HCT116 (cell line): Measurements from ENCODE around the gene ATPAF1. TPM values are rescaled to one million over a fixed set of nuclear protein-coding genes. Genes with fewer than 3 reads are reported as not detected.

Source experiments
- ATAC-seq: fragments of 200-7000 bp; cut with Tn5 transposase; 2 replicates; pipeline ENCODE4 v1.9.1; 2020; ENCODE audit warnings: mild to moderate bottlenecking, moderate library complexity
- BruUV-seq: library from RNA; stranded (reverse); fragments of 400-500 nt; replicated peaks from 2 replicates; lab custom pipeline; 2021; lab: Mats Ljungman, UMichigan
- CTCF ChIA-PET: fragments of 300-600 bp; sonication (Branson Sonifier 250); formaldehyde crosslinking; loops from one replicate; lab custom pipeline; 2021; ENCODE audit warnings: antibody characterized with exemption; lab: Charles Lee
- POLR2A ChIA-PET: fragments of 300-600, 350-600 bp; sonication (Branson Sonifier 250); formaldehyde crosslinking; loops from one replicate; lab custom pipeline; 2021; ENCODE audit warnings: antibody characterized with exemption; lab: Charles Lee
- RAD21 ChIA-PET, 2 experiments: fragments of 300-600 bp; sonication (Branson Sonifier 250); formaldehyde crosslinking; loops; one replicate each; lab custom pipeline; 2023; ENCODE audit warnings: low total read pairs in 2 of 2; ENCODE audit not compliant: uncharacterized antibody in 2 of 2, unreplicated experiment in 2 of 2, low non-redundant PET in 1 of 2; lab: Charles Lee
- DNase-seq: peaks from one replicate; pipeline ENCODE4 v3.0.0-alpha.2; 2010; ENCODE audit warnings: low read depth, low spot score
- H2AFZ ChIP-seq: fragments of 200-600 bp; shearing (Covaris generic), sonication (generic); 2 replicates; pipeline ENCODE4 v1.6.1; 2017; ENCODE audit warnings: low read depth, mixed run types, mixed read lengths, antibody characterized with exemption, low read length; ENCODE audit not compliant: poor library complexity, severe bottlenecking
- H3K27ac ChIP-seq: 2 replicates; pipeline ENCODE4 v1.5.1; 2012; ENCODE audit warnings: low read depth, low read length
- H3K27me3 ChIP-seq: fragments of 200-600 bp; sonication (generic); 2 replicates; pipeline ENCODE4 v1.6.1; 2016; ENCODE audit warnings: mixed run types, low read length, mixed read lengths; ENCODE audit not compliant: insufficient read depth
- H3K36me3 ChIP-seq, 2 experiments: fragments of 200-500 bp in 1 of 2; fragments of 200-600 bp in 1 of 2; sonication (Bioruptor generic) in 1 of 2; sonication (generic) in 1 of 2; 2 replicates each; pipeline versions ENCODE4 v1.5.1 to v1.6.1; 2014 to 2016; ENCODE audit warnings: low read length in 2 of 2, inconsistent platforms in 1 of 2, mixed read lengths in 1 of 2, mixed run types in 1 of 2; ENCODE audit not compliant: insufficient read depth in 2 of 2, control insufficient read depth in 1 of 2
- H3K4me1 ChIP-seq, 2 experiments: fragments of 200-600 bp in 1 of 2; sonication (generic) in 1 of 2; 2 replicates each; pipeline versions ENCODE4 v1.5.1 to v1.6.1; 2012 to 2017; ENCODE audit warnings: low read length in 2 of 2, inconsistent platforms in 1 of 2, mild to moderate bottlenecking in 1 of 2, mixed read lengths in 1 of 2, mixed run types in 1 of 2, moderate library complexity in 1 of 2; ENCODE audit not compliant: insufficient read depth in 2 of 2, control insufficient read depth in 1 of 2
- H3K4me2 ChIP-seq: fragments of 200-600 bp; sonication (generic); 2 replicates; pipeline ENCODE4 v1.6.1; 2017; ENCODE audit warnings: mixed run types, low read length, mixed read lengths
- H3K4me3 ChIP-seq, 2 experiments: fragments of 200-600 bp in 1 of 2; sonication (generic) in 1 of 2; replicated peaks in 1 of 2; 2 replicates each; pipeline ENCODE4 v1.5.1; 2011 to 2016; ENCODE audit warnings: low read length in 2 of 2, control low read depth in 1 of 2, low read depth in 1 of 2, mild to moderate bottlenecking in 1 of 2, mixed read lengths in 1 of 2, mixed run types in 1 of 2
- H3K79me2 ChIP-seq: fragments of 200-600 bp; sonication (generic); 2 replicates; pipeline ENCODE4 v1.6.1; 2017; ENCODE audit warnings: mild to moderate bottlenecking, mixed run types, low read length, moderate library complexity, mixed read lengths; ENCODE audit not compliant: insufficient read depth
- H3K9ac ChIP-seq: fragments of 200-600 bp; sonication (generic); 2 replicates; pipeline ENCODE4 v1.6.1; 2016; ENCODE audit warnings: low read length, mixed read lengths
- H3K9me2 ChIP-seq: fragments of 200-600 bp; sonication (generic), shearing (Covaris generic); 2 replicates; pipeline ENCODE4 v1.6.1; 2017; ENCODE audit warnings: mixed run types, mild to moderate bottlenecking, moderate library complexity; ENCODE audit not compliant: insufficient read depth
- H3K9me3 ChIP-seq, 2 experiments: fragments of 200-500 bp in 1 of 2; fragments of 200-600 bp in 1 of 2; sonication (Bioruptor generic) in 1 of 2; sonication (generic) in 1 of 2; 2 replicates each; pipeline ENCODE4 v1.6.1; 2014 to 2017; ENCODE audit warnings: low read length in 2 of 2, mixed read lengths in 2 of 2, inconsistent platforms in 1 of 2, low read depth in 1 of 2, mild to moderate bottlenecking in 1 of 2, mixed run types in 1 of 2, moderate library complexity in 1 of 2; ENCODE audit not compliant: control insufficient read depth in 1 of 2, insufficient read depth in 1 of 2
- H4K20me1 ChIP-seq: fragments of 200-600 bp; sonication (generic), shearing (Covaris generic); 2 replicates; pipeline ENCODE4 v1.6.1; 2017; ENCODE audit warnings: mixed run types, mild to moderate bottlenecking, moderate library complexity; ENCODE audit not compliant: insufficient read depth
- ATF3 ChIP-seq: IDR thresholded peaks from 2 replicates; pipeline ENCODE4 v1.6.1; 2012
- CBX3 ChIP-seq: IDR thresholded peaks from 2 replicates; pipeline ENCODE4 v1.6.1; 2012; ENCODE audit warnings: low read depth
- CEBPB ChIP-seq: IDR thresholded peaks from 2 replicates; pipeline ENCODE4 v1.6.1; 2012; ENCODE audit warnings: low read depth
- CTCF ChIP-seq, 3 experiments: fragments of 200-600 bp in 1 of 3; sonication (generic) in 1 of 3; IDR thresholded peaks in 2 of 3; conservative IDR thresholded peaks in 1 of 3; 2 replicates each; pipeline ENCODE4 v1.5.1; 2012 to 2017; ENCODE audit warnings: low read depth in 2 of 3, low read length in 2 of 3, antibody characterized with exemption in 1 of 3, borderline replicate concordance in 1 of 3, control low read depth in 1 of 3, mild to moderate bottlenecking in 1 of 3, mixed read lengths in 1 of 3, mixed run types in 1 of 3, moderate library complexity in 1 of 3; ENCODE audit not compliant: insufficient read depth in 1 of 3
- EGR1 ChIP-seq: IDR thresholded peaks from 2 replicates; pipeline ENCODE4 v1.6.1; 2012; ENCODE audit warnings: low read depth
- ELF1 ChIP-seq: IDR thresholded peaks from 2 replicates; pipeline ENCODE4 v1.6.1; 2012; ENCODE audit warnings: low read depth, borderline replicate concordance
- EZH2 ChIP-seq: fragments of 200-600 bp; sonication (generic); IDR thresholded peaks from 2 replicates; pipeline ENCODE4 v1.6.1; 2017; ENCODE audit warnings: antibody characterized with exemption, mixed run types
- EZH2phosphoT487 ChIP-seq: fragments of 200-600 bp; IDR thresholded peaks from 2 replicates; pipeline ENCODE4 v1.6.1; 2018; ENCODE audit warnings: antibody characterized with exemption, borderline replicate concordance
- JUND ChIP-seq: IDR thresholded peaks from 2 replicates; pipeline ENCODE4 v1.6.1; 2012
- MAX ChIP-seq: IDR thresholded peaks from 2 replicates; pipeline ENCODE4 v1.6.1; 2012
- POLR2A ChIP-seq: IDR thresholded peaks from 2 replicates; pipeline ENCODE4 v1.7.0; 2011; ENCODE audit warnings: borderline replicate concordance; ENCODE audit not compliant: insufficient read depth, insufficient read length; ENCODE audit errors: extremely low read depth
- RAD21 ChIP-seq: IDR thresholded peaks from 2 replicates; pipeline ENCODE4 v1.6.1; 2012; ENCODE audit warnings: low read depth, mild to moderate bottlenecking
- REST ChIP-seq: IDR thresholded peaks from 2 replicates; pipeline ENCODE4 v1.6.1; 2012; ENCODE audit warnings: low read depth
- SP1 ChIP-seq: IDR thresholded peaks from 2 replicates; pipeline ENCODE4 v1.6.1; 2012; ENCODE audit warnings: low read depth
- SRF ChIP-seq: IDR thresholded peaks from 2 replicates; pipeline ENCODE4 v1.6.1; 2012; ENCODE audit warnings: low read depth
- TCF7L2 ChIP-seq: IDR thresholded peaks from 2 replicates; pipeline ENCODE4 v1.7.0; 2011; ENCODE audit warnings: borderline replicate concordance, inconsistent platforms; ENCODE audit not compliant: insufficient read depth, insufficient read length; ENCODE audit errors: extremely low read depth
- YY1 ChIP-seq: IDR thresholded peaks from 2 replicates; pipeline ENCODE4 v1.6.1; 2011; ENCODE audit warnings: low read length, low read depth, moderate library complexity, mild to moderate bottlenecking; ENCODE audit not compliant: insufficient replicate concordance; ENCODE audit errors: extremely low read depth
- ZBTB33 ChIP-seq: IDR thresholded peaks from 2 replicates; pipeline ENCODE4 v1.6.1; 2011; ENCODE audit warnings: mild to moderate bottlenecking, low read length, moderate library complexity; ENCODE audit not compliant: insufficient replicate concordance; ENCODE audit errors: extremely low read depth
- ZFX ChIP-seq: fragments of 450-650 bp; IDR thresholded peaks from 2 replicates; pipeline ENCODE4 v1.6.1; 2017
- ZNF274 ChIP-seq: fragments of 200-500 bp; sonication (Bioruptor generic); IDR thresholded peaks from 2 replicates; pipeline ENCODE4 v1.6.1; 2014; ENCODE audit warnings: mild to moderate bottlenecking, low read depth, low read length, inconsistent platforms
- intact Hi-C: fragments of 100-400 bp; cut with micrococcal nuclease; formaldehyde crosslinking; loops from 2 replicates; pipeline ENCODE4 v1.10.0; 2022
- total RNA-seq: library from RNA; stranded (reverse); gene quantifications from one replicate; pipeline ENCODE4 v1.2.1, GENCODE V29; 2021; ENCODE audit not compliant: unreplicated experiment

Gene ATPAF1
- total RNA-seq, 1 experiment from 2014 or later: 35.5 TPM

GRCh38 chr1:46654012-46654411 is 14.2 kb downstream of the ATPAF1 start:
- POLR2A ChIA-PET: no interaction called here
- CTCF ChIA-PET: no interaction called here
- H3K36me3 ChIP-seq: peaks cover 14 to 27% of the 10 kb centered on the region in 2 experiments; a peak in 3 of 4 replicates

More at GRCh38 chr1:46654012-46654411, 14.2 kb downstream of the ATPAF1 start:
- Histone ChIP-seq H3K4me3 (no peak overlapping the region), H4K20me1 (no peaks in the 10 kb centered on the region), H3K9me2 (no peaks in the 10 kb centered on the region), H3K4me2 (no peak overlapping the region), H3K9me3 (no peaks in the 10 kb centered on the region), H3K27me3 (no peaks in the 10 kb centered on the region), H3K27ac (no peak overlapping the region), H3K4me1 (no peaks in the 10 kb centered on the region), H2AFZ (no peak overlapping the region), H3K79me2 (no peaks in the 10 kb centered on the region), H3K9ac (no peak overlapping the region)
- TF ChIP-seq EGR1 (no peak), CEBPB (no peak), REST (no peak), CTCF (IDR thresholded peaks at IDR 0.05 in 2 of 3, conservative IDR thresholded peaks at IDR 0.05 in 1 of 3; ENCODE audit: borderline replicate concordance in 1 of 3, insufficient read depth in 1 of 3, low read depth in 2 of 3, low read length in 2 of 3) (no peak), ZNF274 (no peak), ZBTB33 (no peak), POLR2A (no peak), MAX (no peak), ELF1 (no peak), TCF7L2 (no peak), EZH2phosphoT487 (no peak), RAD21 (no peak), ATF3 (no peak), SP1 (no peak), CBX3 (no peak), YY1 (no peak), EZH2 (no peak), JUND (no peak), ZFX (no peak), SRF (no peak)
- no TSS peak for BruUV-seq
- DNase-seq (no peak), ATAC-seq (no peak)
- RAD21 ChIA-PET: no interaction called here
- intact Hi-C loops: no loop called here
